Osteocyte (in vitro differentiated cells): ENCODE data around the gene MTMR8. TPM values are rescaled to one million over a fixed set of nuclear protein-coding genes. Genes with fewer than 3 reads are reported as not detected.

Source experiments
- DNase-seq: peaks from one replicate; pipeline ENCODE4 v3.0.0; 2021; ENCODE audit warnings: mixed read lengths; ENCODE audit not compliant: unreplicated experiment; ENCODE audit errors: extremely low spot score
- H3K27ac Mint-ChIP-seq: one replicate; pipeline ENCODE4 v1.8.0; 2021; ENCODE audit warnings: mild to moderate bottlenecking, mixed read lengths; ENCODE audit not compliant: unreplicated experiment
- H3K27me3 Mint-ChIP-seq: one replicate; pipeline ENCODE4 v1.8.0; 2021; ENCODE audit warnings: mixed read lengths; ENCODE audit not compliant: unreplicated experiment
- H3K36me3 Mint-ChIP-seq: one replicate; pipeline ENCODE4 v1.8.0; 2021; ENCODE audit warnings: mixed read lengths; ENCODE audit not compliant: unreplicated experiment
- H3K4me1 Mint-ChIP-seq: one replicate; pipeline ENCODE4 v1.8.0; 2021; ENCODE audit warnings: mixed read lengths; ENCODE audit not compliant: unreplicated experiment
- H3K4me3 Mint-ChIP-seq: one replicate; pipeline ENCODE4 v1.8.0; 2021; ENCODE audit warnings: mild to moderate bottlenecking, moderate library complexity, mixed read lengths; ENCODE audit not compliant: unreplicated experiment
- H3K9me3 Mint-ChIP-seq: one replicate; pipeline ENCODE4 v1.8.0; 2021; ENCODE audit warnings: mixed read lengths; ENCODE audit not compliant: unreplicated experiment
- long read RNA-seq: library from polyadenylated mRNA; unstranded; transcript quantifications from one replicate; pipeline ENCODE4 v2.0.0, GENCODE V29; 2021
- total RNA-seq: library from RNA; stranded (reverse); gene quantifications from 2 replicates; pipeline ENCODE4 v1.2.1, GENCODE V29; 2021
- TF ChIP-seq, protein P1 (sequence below): fragments of 200-600 bp; sonication (generic); IDR thresholded peaks from 2 replicates; pipeline ENCODE4 v1.5.0; 2021; ENCODE audit warnings: antibody characterized with exemption, mild to moderate bottlenecking, moderate library complexity

Gene MTMR8
- 1.4 and 1.5 TPM in 2 replicates for total RNA-seq
- long read RNA-seq, partial matches to known transcripts, result 7 of 17 reads
- long read RNA-seq, other reads (novel, unspliced or antisense), result 10 of 17 reads

DNA sequence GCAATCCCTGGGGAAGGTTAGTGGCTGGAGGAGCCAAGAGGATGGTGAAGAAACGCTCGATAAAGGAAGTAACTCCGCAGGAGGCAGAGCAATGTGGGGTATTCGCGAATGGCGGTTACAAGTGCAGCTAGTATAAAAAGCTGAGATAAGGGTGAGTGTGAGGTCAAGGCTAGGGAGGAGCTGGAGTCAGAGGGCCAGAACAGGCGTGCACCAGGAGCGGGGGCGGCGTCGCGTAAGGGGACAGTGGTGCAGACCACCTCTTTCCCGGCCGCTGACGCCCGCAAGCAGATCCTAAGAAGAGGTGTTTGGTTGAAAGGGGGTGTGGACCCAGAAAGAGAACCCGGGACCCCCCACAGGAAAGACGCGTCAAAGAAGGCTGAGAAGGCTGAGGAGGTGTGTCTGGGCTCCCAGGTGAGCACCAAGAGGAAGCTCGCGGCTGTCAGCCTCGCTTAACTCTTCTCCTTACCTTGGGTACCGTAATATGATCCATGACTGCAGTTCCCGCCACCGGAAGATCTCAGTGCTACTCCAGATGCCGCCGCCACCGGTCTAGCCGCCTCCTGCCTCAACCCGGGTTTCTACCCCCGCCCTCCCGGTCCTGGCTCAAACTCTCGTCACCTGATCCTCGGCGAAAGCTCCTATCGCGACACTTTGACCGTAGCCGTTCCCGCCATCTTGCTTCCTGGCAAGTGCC, at the start of gene MTMR8:
TSS of gene MTMR8 (minus strand) at position 579 of the 694 bp plus-strand sequence. CDS start at position 490, 89 bp downstream.
- Mint-ChIP-seq H3K36me3 (no peaks in the 10 kb centered on the region), H3K9me3 (peaks cover 26% of the 10 kb centered on the region), H3K4me1 (peaks cover 6% of the 10 kb centered on the region), H3K27me3 (no peaks in the 10 kb centered on the region), H3K4me3 (peak within 1 kb of the TSS; percentile 80), H3K27ac (no peak within 1 kb of the TSS)
- TF ChIP-seq, protein P1, sequence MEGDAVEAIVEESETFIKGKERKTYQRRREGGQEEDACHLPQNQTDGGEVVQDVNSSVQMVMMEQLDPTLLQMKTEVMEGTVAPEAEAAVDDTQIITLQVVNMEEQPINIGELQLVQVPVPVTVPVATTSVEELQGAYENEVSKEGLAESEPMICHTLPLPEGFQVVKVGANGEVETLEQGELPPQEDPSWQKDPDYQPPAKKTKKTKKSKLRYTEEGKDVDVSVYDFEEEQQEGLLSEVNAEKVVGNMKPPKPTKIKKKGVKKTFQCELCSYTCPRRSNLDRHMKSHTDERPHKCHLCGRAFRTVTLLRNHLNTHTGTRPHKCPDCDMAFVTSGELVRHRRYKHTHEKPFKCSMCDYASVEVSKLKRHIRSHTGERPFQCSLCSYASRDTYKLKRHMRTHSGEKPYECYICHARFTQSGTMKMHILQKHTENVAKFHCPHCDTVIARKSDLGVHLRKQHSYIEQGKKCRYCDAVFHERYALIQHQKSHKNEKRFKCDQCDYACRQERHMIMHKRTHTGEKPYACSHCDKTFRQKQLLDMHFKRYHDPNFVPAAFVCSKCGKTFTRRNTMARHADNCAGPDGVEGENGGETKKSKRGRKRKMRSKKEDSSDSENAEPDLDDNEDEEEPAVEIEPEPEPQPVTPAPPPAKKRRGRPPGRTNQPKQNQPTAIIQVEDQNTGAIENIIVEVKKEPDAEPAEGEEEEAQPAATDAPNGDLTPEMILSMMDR, result no peak
- peak; percentile 89 for DNase-seq

DNA sequence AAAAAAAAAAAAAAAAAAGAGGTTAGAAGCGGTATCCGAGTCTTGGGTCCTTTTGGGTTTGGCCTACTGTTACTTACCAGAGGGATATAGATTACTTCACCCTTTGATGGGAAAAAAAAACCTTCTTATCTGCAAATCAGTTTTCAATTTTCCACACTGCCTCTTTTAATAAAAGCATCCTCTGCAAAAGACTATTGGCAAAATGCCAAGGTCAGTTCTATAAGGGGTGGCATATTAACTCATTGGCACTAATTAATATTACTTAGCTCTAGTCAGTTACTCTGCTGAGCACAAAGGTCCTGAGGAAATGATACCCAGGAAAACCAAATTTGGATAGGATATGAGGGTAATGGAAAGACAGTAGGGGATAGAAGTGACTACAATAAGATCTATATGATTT, 44.3 kb upstream of the MTMR8 start:
- no peak overlapping the region for H3K4me3 Mint-ChIP-seq
- peaks cover 24% of the 10 kb centered on the region for H3K9me3 Mint-ChIP-seq
- no peaks in the 10 kb centered on the region for H3K36me3 Mint-ChIP-seq

GRCh38 chrX:64437665-64438064, 42.4 kb upstream of the MTMR8 start:
- no peak overlapping the region for H3K27ac Mint-ChIP-seq
- no peaks in the 10 kb centered on the region for H3K27me3 Mint-ChIP-seq
- H3K9me3 Mint-ChIP-seq, result peaks cover 21% of the 10 kb centered on the region
- H3K36me3 Mint-ChIP-seq, result no peaks in the 10 kb centered on the region
- no peaks in the 10 kb centered on the region for H3K4me1 Mint-ChIP-seq
- DNase-seq, result no peak
- TF ChIP-seq, protein P1, result no peak
- no peak overlapping the region for H3K4me3 Mint-ChIP-seq

More for the DNA sequence above, 44.3 kb upstream of the MTMR8 start:
- Mint-ChIP-seq H3K27me3 (no peaks in the 10 kb centered on the region), H3K27ac (no peak overlapping the region), H3K4me1 (no peaks in the 10 kb centered on the region)
- TF ChIP-seq, protein P1, result no peak
- no peak for DNase-seq

- Mint-ChIP-seq H3K27me3 (no peaks in the 10 kb centered on the region), H3K36me3 (no peaks in the 10 kb centered on the region), H3K4me1 (no peaks in the 10 kb centered on the region), H3K4me3 (no peak overlapping the region), H3K27ac (no peak overlapping the region), H3K9me3 (peaks cover 18% of the 10 kb centered on the region)
- TF ChIP-seq, protein P1, result no peak
- DNase-seq, result no peak
Measured at GRCh38 chrX:64437218-64437617, 42.0 kb upstream of the MTMR8 start.

- no peaks in the 10 kb centered on the region for H3K4me1 Mint-ChIP-seq
- H3K27me3 Mint-ChIP-seq, result no peaks in the 10 kb centered on the region
- TF ChIP-seq, protein P1, result no peak
- H3K4me3 Mint-ChIP-seq, result no peak overlapping the region
- no peak for DNase-seq
- H3K27ac Mint-ChIP-seq, result no peak overlapping the region
- H3K9me3 Mint-ChIP-seq, result peaks cover 8% of the 10 kb centered on the region
- no peaks in the 10 kb centered on the region for H3K36me3 Mint-ChIP-seq
Measured at GRCh38 chrX:64428371-64428770, 33.1 kb upstream of the MTMR8 start.
